H1 (cell line): ENCODE results near the gene ERMARD. TPM values are rescaled to one million over a fixed set of nuclear protein-coding genes. Genes with fewer than 3 reads are reported as not detected.

ENCODE experiments used
- TCF12 ChIP-seq: IDR thresholded peaks from 2 replicates; pipeline ENCODE4 v1.6.1; 2011; ENCODE audit warnings: low read depth, mild to moderate bottlenecking, low read length
- TEAD4 ChIP-seq: IDR thresholded peaks from 2 replicates; pipeline ENCODE4 v1.6.1; 2012; ENCODE audit warnings: low read depth, low read length, inconsistent platforms, mixed read lengths
- polyA plus RNA-seq, 7 experiments: library from polyadenylated mRNA; depleted of rRNA in 3 of 7; stranded (reverse) in 5 of 7; unstranded in 2 of 7; fragments of >200 nt in 5 of 7; fragments of 200-250 nt in 2 of 7; gene quantifications; 1 replicate in 5 of 7; 2 replicates in 1 of 7; 4 replicates in 1 of 7; pipeline versions ENCODE4 v1.2.1 to v1.2.3, GENCODE V29; 2011 to 2013; ENCODE audit warnings: missing spikeins in 2 of 7, mixed read lengths in 2 of 7
- total RNA-seq: library from RNA; stranded (reverse); fragmentation: NEBNext Ultra II Directional; extraction: Animal tissue kit (Norgen Biotek cat#: 25700); gene quantifications from 2 replicates; pipeline ENCODE4 v1.2.1, GENCODE V29; 2021
- TF ChIP-seq, protein P1 (sequence below), 3 experiments: IDR thresholded peaks; 1 replicate in 2 of 3; 2 replicates in 1 of 3; pipeline versions ENCODE4 v1.5.1 to v1.6.1; 2011; ENCODE audit warnings: low read length in 3 of 3, mild to moderate bottlenecking in 3 of 3, inconsistent platforms in 2 of 3, low read depth in 1 of 3, moderate library complexity in 1 of 3; ENCODE audit not compliant: insufficient read depth in 1 of 3; ENCODE audit errors: control extremely low read depth in 1 of 3
- TF ChIP-seq, protein P2 (sequence below): fragments of 300-600 bp; sonication (generic); IDR thresholded peaks from 2 replicates; pipeline ENCODE4 v1.7.1; 2012; ENCODE audit warnings: low read length, moderate library complexity, mild to moderate bottlenecking, inconsistent platforms; ENCODE audit not compliant: insufficient replicate concordance

Gene ERMARD
- total and polyA plus RNA-seq, 2 of the 8 experiments (the other 6 are each of a cell fraction or from before 2014, with no cell fraction given): 12.2 to 25.6 TPM

DNA sequence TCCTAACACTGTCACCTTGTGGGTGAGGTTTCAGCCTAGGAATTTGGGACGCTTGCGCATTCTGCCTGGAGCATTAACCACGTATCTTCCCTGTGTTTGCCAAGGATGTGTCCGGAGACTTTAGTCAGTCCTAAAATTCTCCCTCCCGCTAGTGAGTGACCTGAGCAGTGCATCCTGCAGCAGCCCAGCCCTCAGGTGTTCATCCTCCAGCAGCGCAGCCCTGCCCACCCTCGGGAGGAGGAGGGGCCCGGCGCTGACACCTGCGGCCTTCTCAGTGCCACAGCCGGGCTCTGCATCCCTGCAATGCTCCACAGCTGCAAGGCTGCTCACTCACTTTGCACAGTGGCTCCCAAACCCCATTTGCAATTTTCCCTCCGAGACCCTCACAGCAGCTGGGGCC, 79.5 kb downstream of the ERMARD start (continued):
- TF ChIP-seq, protein P1, sequence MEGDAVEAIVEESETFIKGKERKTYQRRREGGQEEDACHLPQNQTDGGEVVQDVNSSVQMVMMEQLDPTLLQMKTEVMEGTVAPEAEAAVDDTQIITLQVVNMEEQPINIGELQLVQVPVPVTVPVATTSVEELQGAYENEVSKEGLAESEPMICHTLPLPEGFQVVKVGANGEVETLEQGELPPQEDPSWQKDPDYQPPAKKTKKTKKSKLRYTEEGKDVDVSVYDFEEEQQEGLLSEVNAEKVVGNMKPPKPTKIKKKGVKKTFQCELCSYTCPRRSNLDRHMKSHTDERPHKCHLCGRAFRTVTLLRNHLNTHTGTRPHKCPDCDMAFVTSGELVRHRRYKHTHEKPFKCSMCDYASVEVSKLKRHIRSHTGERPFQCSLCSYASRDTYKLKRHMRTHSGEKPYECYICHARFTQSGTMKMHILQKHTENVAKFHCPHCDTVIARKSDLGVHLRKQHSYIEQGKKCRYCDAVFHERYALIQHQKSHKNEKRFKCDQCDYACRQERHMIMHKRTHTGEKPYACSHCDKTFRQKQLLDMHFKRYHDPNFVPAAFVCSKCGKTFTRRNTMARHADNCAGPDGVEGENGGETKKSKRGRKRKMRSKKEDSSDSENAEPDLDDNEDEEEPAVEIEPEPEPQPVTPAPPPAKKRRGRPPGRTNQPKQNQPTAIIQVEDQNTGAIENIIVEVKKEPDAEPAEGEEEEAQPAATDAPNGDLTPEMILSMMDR (IDR thresholded peaks at IDR 0.05; ENCODE audit: control extremely low read depth in 1 of 3, insufficient read depth in 1 of 3, low read depth in 1 of 3, low read length in 3 of 3): peak; percentile 23 to 55 (median 45)
- TF ChIP-seq TCF12: no peak
- no peak for TF ChIP-seq TEAD4
- TF ChIP-seq, protein P2, sequence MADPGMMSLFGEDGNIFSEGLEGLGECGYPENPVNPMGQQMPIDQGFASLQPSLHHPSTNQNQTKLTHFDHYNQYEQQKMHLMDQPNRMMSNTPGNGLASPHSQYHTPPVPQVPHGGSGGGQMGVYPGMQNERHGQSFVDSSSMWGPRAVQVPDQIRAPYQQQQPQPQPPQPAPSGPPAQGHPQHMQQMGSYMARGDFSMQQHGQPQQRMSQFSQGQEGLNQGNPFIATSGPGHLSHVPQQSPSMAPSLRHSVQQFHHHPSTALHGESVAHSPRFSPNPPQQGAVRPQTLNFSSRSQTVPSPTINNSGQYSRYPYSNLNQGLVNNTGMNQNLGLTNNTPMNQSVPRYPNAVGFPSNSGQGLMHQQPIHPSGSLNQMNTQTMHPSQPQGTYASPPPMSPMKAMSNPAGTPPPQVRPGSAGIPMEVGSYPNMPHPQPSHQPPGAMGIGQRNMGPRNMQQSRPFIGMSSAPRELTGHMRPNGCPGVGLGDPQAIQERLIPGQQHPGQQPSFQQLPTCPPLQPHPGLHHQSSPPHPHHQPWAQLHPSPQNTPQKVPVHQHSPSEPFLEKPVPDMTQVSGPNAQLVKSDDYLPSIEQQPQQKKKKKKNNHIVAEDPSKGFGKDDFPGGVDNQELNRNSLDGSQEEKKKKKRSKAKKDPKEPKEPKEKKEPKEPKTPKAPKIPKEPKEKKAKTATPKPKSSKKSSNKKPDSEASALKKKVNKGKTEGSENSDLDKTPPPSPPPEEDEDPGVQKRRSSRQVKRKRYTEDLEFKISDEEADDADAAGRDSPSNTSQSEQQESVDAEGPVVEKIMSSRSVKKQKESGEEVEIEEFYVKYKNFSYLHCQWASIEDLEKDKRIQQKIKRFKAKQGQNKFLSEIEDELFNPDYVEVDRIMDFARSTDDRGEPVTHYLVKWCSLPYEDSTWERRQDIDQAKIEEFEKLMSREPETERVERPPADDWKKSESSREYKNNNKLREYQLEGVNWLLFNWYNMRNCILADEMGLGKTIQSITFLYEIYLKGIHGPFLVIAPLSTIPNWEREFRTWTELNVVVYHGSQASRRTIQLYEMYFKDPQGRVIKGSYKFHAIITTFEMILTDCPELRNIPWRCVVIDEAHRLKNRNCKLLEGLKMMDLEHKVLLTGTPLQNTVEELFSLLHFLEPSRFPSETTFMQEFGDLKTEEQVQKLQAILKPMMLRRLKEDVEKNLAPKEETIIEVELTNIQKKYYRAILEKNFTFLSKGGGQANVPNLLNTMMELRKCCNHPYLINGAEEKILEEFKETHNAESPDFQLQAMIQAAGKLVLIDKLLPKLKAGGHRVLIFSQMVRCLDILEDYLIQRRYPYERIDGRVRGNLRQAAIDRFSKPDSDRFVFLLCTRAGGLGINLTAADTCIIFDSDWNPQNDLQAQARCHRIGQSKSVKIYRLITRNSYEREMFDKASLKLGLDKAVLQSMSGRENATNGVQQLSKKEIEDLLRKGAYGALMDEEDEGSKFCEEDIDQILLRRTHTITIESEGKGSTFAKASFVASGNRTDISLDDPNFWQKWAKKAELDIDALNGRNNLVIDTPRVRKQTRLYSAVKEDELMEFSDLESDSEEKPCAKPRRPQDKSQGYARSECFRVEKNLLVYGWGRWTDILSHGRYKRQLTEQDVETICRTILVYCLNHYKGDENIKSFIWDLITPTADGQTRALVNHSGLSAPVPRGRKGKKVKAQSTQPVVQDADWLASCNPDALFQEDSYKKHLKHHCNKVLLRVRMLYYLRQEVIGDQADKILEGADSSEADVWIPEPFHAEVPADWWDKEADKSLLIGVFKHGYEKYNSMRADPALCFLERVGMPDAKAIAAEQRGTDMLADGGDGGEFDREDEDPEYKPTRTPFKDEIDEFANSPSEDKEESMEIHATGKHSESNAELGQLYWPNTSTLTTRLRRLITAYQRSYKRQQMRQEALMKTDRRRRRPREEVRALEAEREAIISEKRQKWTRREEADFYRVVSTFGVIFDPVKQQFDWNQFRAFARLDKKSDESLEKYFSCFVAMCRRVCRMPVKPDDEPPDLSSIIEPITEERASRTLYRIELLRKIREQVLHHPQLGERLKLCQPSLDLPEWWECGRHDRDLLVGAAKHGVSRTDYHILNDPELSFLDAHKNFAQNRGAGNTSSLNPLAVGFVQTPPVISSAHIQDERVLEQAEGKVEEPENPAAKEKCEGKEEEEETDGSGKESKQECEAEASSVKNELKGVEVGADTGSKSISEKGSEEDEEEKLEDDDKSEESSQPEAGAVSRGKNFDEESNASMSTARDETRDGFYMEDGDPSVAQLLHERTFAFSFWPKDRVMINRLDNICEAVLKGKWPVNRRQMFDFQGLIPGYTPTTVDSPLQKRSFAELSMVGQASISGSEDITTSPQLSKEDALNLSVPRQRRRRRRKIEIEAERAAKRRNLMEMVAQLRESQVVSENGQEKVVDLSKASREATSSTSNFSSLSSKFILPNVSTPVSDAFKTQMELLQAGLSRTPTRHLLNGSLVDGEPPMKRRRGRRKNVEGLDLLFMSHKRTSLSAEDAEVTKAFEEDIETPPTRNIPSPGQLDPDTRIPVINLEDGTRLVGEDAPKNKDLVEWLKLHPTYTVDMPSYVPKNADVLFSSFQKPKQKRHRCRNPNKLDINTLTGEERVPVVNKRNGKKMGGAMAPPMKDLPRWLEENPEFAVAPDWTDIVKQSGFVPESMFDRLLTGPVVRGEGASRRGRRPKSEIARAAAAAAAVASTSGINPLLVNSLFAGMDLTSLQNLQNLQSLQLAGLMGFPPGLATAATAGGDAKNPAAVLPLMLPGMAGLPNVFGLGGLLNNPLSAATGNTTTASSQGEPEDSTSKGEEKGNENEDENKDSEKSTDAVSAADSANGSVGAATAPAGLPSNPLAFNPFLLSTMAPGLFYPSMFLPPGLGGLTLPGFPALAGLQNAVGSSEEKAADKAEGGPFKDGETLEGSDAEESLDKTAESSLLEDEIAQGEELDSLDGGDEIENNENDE: no peak
